BLaER1 treated with 17β-estradiol and CSF1 and Interleukin-3, amounts not matched to agents 10 nM and 100 nM (cell line): ENCODE measurements around the gene SYNDIG1L.

Experiments
- H3K27ac ChIP-seq, 11 experiments: shearing (Covaris generic); formaldehyde crosslinking; 2 replicates each; pipeline ENCODE4 v1.8.1; 2022
- H3K27me3 ChIP-seq, 11 experiments: shearing (Covaris generic); formaldehyde crosslinking; 2 replicates each; pipeline ENCODE4 v1.8.1; 2022
- H3K36me3 ChIP-seq, 11 experiments: shearing (Covaris generic); formaldehyde crosslinking; 2 replicates each; pipeline ENCODE4 v1.8.1; 2022
- H3K4me1 ChIP-seq, 10 experiments: shearing (Covaris generic); formaldehyde crosslinking; 2 replicates each; pipeline ENCODE4 v1.8.1; 2022
- H3K4me2 ChIP-seq, 11 experiments: shearing (Covaris generic); formaldehyde crosslinking; 2 replicates each; pipeline ENCODE4 v1.8.1; 2022
- H3K4me3 ChIP-seq, 10 experiments: shearing (Covaris generic); formaldehyde crosslinking; 2 replicates each; pipeline ENCODE4 v1.8.1; 2022
- H3K9ac ChIP-seq, 11 experiments: shearing (Covaris generic); formaldehyde crosslinking; 2 replicates each; pipeline ENCODE4 v1.8.1; 2022
- H3K9me3 ChIP-seq, 11 experiments: shearing (Covaris generic); formaldehyde crosslinking; replicated peaks in 1 of 11; 2 replicates each; pipeline ENCODE4 v1.8.1; 2022
- H4K20me1 ChIP-seq, 11 experiments: shearing (Covaris generic); formaldehyde crosslinking; 2 replicates each; pipeline ENCODE4 v1.8.1; 2022
- Cebpa-rat ChIP-seq, 11 experiments: shearing (Covaris generic); IDR thresholded peaks; 2 replicates each; pipeline ENCODE4 v1.8.1; 2022

SYNDIG1L gene

GRCh38 chr14:74412753-74413152 is 13.3 kb downstream of the SYNDIG1L start:
- no peak for TF ChIP-seq Cebpa-rat (IDR thresholded peaks at IDR 0.05)
- Histone ChIP-seq H3K27me3 (no peaks in the 10 kb centered on the region), H3K4me2 (no peak overlapping the region), H3K9ac (no peak overlapping the region), H3K9me3 (no peaks in the 10 kb centered on the region), H3K4me3 (no peak overlapping the region), H3K36me3 (no peaks in the 10 kb centered on the region), H3K4me1 (peaks cover 0 to 13% (median 7%) of the 10 kb centered on the region in 10 experiments; a peak in 18 of 20 replicates), H4K20me1 (no peaks in the 10 kb centered on the region), H3K27ac (no peak overlapping the region)

- Histone ChIP-seq H3K4me2 (no peak overlapping the region), H3K4me1 (peaks cover 7 to 24% (median 18%) of the 10 kb centered on the region in 10 experiments; a peak in 19 of 20 replicates), H3K9me3 (no peaks in the 10 kb centered on the region), H3K27ac (no peak overlapping the region), H3K27me3 (no peaks in the 10 kb centered on the region), H3K36me3 (no peaks in the 10 kb centered on the region), H3K4me3 (no peak overlapping the region), H4K20me1 (no peaks in the 10 kb centered on the region), H3K9ac (no peak overlapping the region)
- no peak for TF ChIP-seq Cebpa-rat (IDR thresholded peaks at IDR 0.05)
Observed at GRCh38 chr14:74411671-74412070, 14.3 kb downstream of the SYNDIG1L start.

GRCh38 chr14:74409441-74409840 is 16.6 kb downstream of the SYNDIG1L start:
- Histone ChIP-seq H3K9me3 (no peaks in the 10 kb centered on the region), H3K36me3 (no peaks in the 10 kb centered on the region), H3K27me3 (no peaks in the 10 kb centered on the region), H3K9ac (no peak overlapping the region), H3K27ac (no peak overlapping the region), H4K20me1 (no peaks in the 10 kb centered on the region), H3K4me2 (no peak overlapping the region), H3K4me1 (peaks cover 7 to 46% (median 39%) of the 10 kb centered on the region in 10 experiments; a peak in 19 of 20 replicates), H3K4me3 (no peak overlapping the region)
- TF ChIP-seq Cebpa-rat (IDR thresholded peaks at IDR 0.05): no peak

- Histone ChIP-seq H3K4me3 (no peak overlapping the region), H3K9me3 (no peaks in the 10 kb centered on the region), H3K4me1 (peaks cover 7 to 52% (median 44%) of the 10 kb centered on the region in 10 experiments; a peak in 19 of 20 replicates), H4K20me1 (no peaks in the 10 kb centered on the region), H3K36me3 (no peaks in the 10 kb centered on the region), H3K27ac (no peak overlapping the region), H3K27me3 (no peaks in the 10 kb centered on the region), H3K4me2 (no peak overlapping the region), H3K9ac (no peak overlapping the region)
- no peak for TF ChIP-seq Cebpa-rat (IDR thresholded peaks at IDR 0.05)
Observed at GRCh38 chr14:74408870-74409269, 17.1 kb downstream of the SYNDIG1L start.

GRCh38 chr14:74407801-74408154 is 18.2 kb downstream of the SYNDIG1L start:
- Histone ChIP-seq H3K4me1 (peaks cover 17 to 63% (median 55%) of the 10 kb centered on the region in 10 experiments), H3K27ac (peak overlapping the region in 2 of 11 experiments; percentile 2 to 42; a peak in 1 of 22 replicates), H3K36me3 (no peaks in the 10 kb centered on the region)

GRCh38 chr14:74407021-74407800 is 18.8 kb downstream of the SYNDIG1L start:
- no peaks in the 10 kb centered on the region for H4K20me1 ChIP-seq
- H3K9me3 ChIP-seq: no peaks in the 10 kb centered on the region
- TF ChIP-seq Cebpa-rat (IDR thresholded peaks at IDR 0.05): no peak
- peak overlapping the region in 3 of 11 experiments; percentile 6 to 26 (median 11); a peak in 1 of 22 replicates for H3K9ac ChIP-seq
- H3K4me1 ChIP-seq: peaks cover 23 to 68% (median 61%) of the 10 kb centered on the region in 10 experiments
- no peaks in the 10 kb centered on the region for H3K27me3 ChIP-seq
- H3K27ac ChIP-seq: peak overlapping the region in 3 of 11 experiments; percentile 1 to 42 (median 2); a peak in 1 of 22 replicates
- peak overlapping the region; percentile 21 to 100 (median 71); a peak in 21 of 22 replicates for H3K4me2 ChIP-seq
- no peaks in the 10 kb centered on the region for H3K36me3 ChIP-seq
- no peak overlapping the region for H3K4me3 ChIP-seq

More at GRCh38 chr14:74407801-74408154, 18.2 kb downstream of the SYNDIG1L start:
- no peak for TF ChIP-seq Cebpa-rat (IDR thresholded peaks at IDR 0.05)
- Histone ChIP-seq H3K9ac (peak overlapping the region in 3 of 11 experiments; percentile 6 to 26 (median 11); a peak in 1 of 22 replicates), H4K20me1 (no peaks in the 10 kb centered on the region), H3K4me3 (no peak overlapping the region), H3K9me3 (no peaks in the 10 kb centered on the region), H3K4me2 (peak overlapping the region; percentile 21 to 100 (median 71); a peak in 21 of 22 replicates), H3K27me3 (no peaks in the 10 kb centered on the region)

- Histone ChIP-seq H3K27ac (no peak overlapping the region), H3K4me1 (peaks cover 38 to 84% (median 76%) of the 10 kb centered on the region in 10 experiments), H3K36me3 (no peaks in the 10 kb centered on the region), H3K9me3 (no peaks in the 10 kb centered on the region), H3K27me3 (no peaks in the 10 kb centered on the region), H4K20me1 (no peaks in the 10 kb centered on the region), H3K4me2 (peak overlapping the region in 8 of 11 experiments; percentile 16 to 100 (median 98); a peak in 10 of 22 replicates), H3K4me3 (no peak overlapping the region), H3K9ac (no peak overlapping the region)
- no peak for TF ChIP-seq Cebpa-rat (IDR thresholded peaks at IDR 0.05)
Observed at GRCh38 chr14:74405663-74406062, 20.3 kb downstream of the SYNDIG1L start.

GRCh38 chr14:74404435-74404834 is 21.6 kb downstream of the SYNDIG1L start:
- Histone ChIP-seq H3K9ac (no peak overlapping the region), H3K27ac (peak overlapping the region in 1 of 11 experiments; percentile 91; a peak in 3 of 22 replicates), H3K36me3 (no peaks in the 10 kb centered on the region), H3K9me3 (no peaks in the 10 kb centered on the region), H4K20me1 (no peaks in the 10 kb centered on the region), H3K4me2 (peak overlapping the region in 9 of 11 experiments; percentile 16 to 100 (median 97); a peak in 14 of 22 replicates), H3K27me3 (no peaks in the 10 kb centered on the region), H3K4me1 (peaks cover 42 to 94% (median 89%) of the 10 kb centered on the region in 10 experiments), H3K4me3 (no peak overlapping the region)
- no peak for TF ChIP-seq Cebpa-rat (IDR thresholded peaks at IDR 0.05)

- H3K27ac ChIP-seq: peak overlapping the region in 10 of 11 experiments; percentile 78 to 93 (median 88); a peak in 20 of 22 replicates
- H3K9ac ChIP-seq: peak overlapping the region in 9 of 11 experiments; percentile 69 to 86 (median 79); a peak in 16 of 22 replicates
- no peak for TF ChIP-seq Cebpa-rat (IDR thresholded peaks at IDR 0.05)
- peak overlapping the region; percentile 96 to 100 (median 98); a peak in 21 of 22 replicates for H3K4me2 ChIP-seq
- peaks cover 42 to 95% (median 90%) of the 10 kb centered on the region in 10 experiments for H3K4me1 ChIP-seq
- no peaks in the 10 kb centered on the region for H4K20me1 ChIP-seq
- H3K36me3 ChIP-seq: no peaks in the 10 kb centered on the region
- H3K9me3 ChIP-seq: no peaks in the 10 kb centered on the region
- no peaks in the 10 kb centered on the region for H3K27me3 ChIP-seq
- H3K4me3 ChIP-seq: peak overlapping the region in 1 of 10 experiments; percentile 59; a peak in 1 of 20 replicates
Observed at GRCh38 chr14:74403619-74404417, 22.2 kb downstream of the SYNDIG1L start.
